Stomach (tissue), 9 donors: ENCODE results near the gene ZCWPW2. TPM values are rescaled to one million over a fixed set of nuclear protein-coding genes. Genes with fewer than 3 reads are reported as not detected.

Experiments used
- DNase-seq, 2 donors: peaks; one replicate each; pipeline versions ENCODE4 v3.0.0 to v3.0.0-alpha.2; 2013 to 2019
- H3K27ac ChIP-seq, 5 donors: fragments of 200-600 bp in 4 of 5; sonication (generic) in 4 of 5; one replicate each; pipeline ENCODE4 v1.5.1; 2013 to 2019; ENCODE audit warnings: mild to moderate bottlenecking in 1 of 5, moderate library complexity in 1 of 5
- H3K27me3 ChIP-seq, 3 donors: fragments of 200-600 bp; sonication (generic); one replicate each; pipeline ENCODE4 v1.5.1; 2017 to 2019; ENCODE audit warnings: mixed run types in 1 of 3
- H3K36me3 ChIP-seq, 4 donors: fragments of 200-600 bp; sonication (generic); 1 replicate in 3 of 4; 2 replicates in 1 of 4; pipeline ENCODE4 v1.5.1; 2016 to 2019
- H3K4me1 ChIP-seq, 4 donors: fragments of 200-600 bp; sonication (generic); one replicate each; pipeline ENCODE4 v1.5.1; 2016 to 2019
- H3K4me3 ChIP-seq, 4 donors: fragments of 200-600 bp; sonication (generic) in 3 of 4; one replicate each; pipeline ENCODE4 v1.5.1; 2016 to 2019; ENCODE audit warnings: mild to moderate bottlenecking in 1 of 4
- H3K9me3 ChIP-seq, 4 donors: fragments of 200-600 bp; sonication (generic); one replicate each; pipeline ENCODE4 v1.5.1; 2016 to 2019
- CTCF ChIP-seq, 7 experiments: fragments of 450-650 bp in 4 of 7; fragments of 200-600 bp in 3 of 7; sonication (generic) in 3 of 7; IDR thresholded peaks; one replicate each; pipeline ENCODE4 v1.5.1; 2016 to 2019; ENCODE audit warnings: antibody characterized with exemption in 7 of 7, control low read depth in 2 of 7, mild to moderate bottlenecking in 1 of 7
- EP300 ChIP-seq: sonication (generic); formaldehyde crosslinking; IDR thresholded peaks from one replicate; pipeline ENCODE4 v1.6.1; 2017; ENCODE audit warnings: antibody characterized with exemption
- POLR2A ChIP-seq, 4 donors: fragments of 450-650 bp; IDR thresholded peaks; one replicate each; pipeline ENCODE4 v1.6.1; 2016; ENCODE audit warnings: antibody characterized with exemption in 4 of 4, control low read depth in 2 of 4, mild to moderate bottlenecking in 1 of 4, moderate library complexity in 1 of 4
- POLR2AphosphoS5 ChIP-seq, 3 donors: sonication (generic); formaldehyde crosslinking; IDR thresholded peaks; one replicate each; pipeline ENCODE4 v1.6.1; 2016; ENCODE audit warnings: antibody characterized with exemption in 3 of 3
- WGBS, 5 donors: extraction: QIAGEN DNeasy Blood & Tissue Kit in 3 of 5; methylation state at CpG; one replicate each; pipeline versions ENCODE4 v1.1.5 to v1.1.7; 2013 to 2018; 5-methylcytosine and 5-hydroxymethylcytosine counted together
- intact Hi-C: fragments of 100-400 bp; cut with DNase I; formaldehyde crosslinking; loops from one replicate; pipeline ENCODE4 v1.15.1; 2023; ENCODE audit warnings: low total_unique reads
- polyA plus RNA-seq, 3 donors: library from polyadenylated mRNA; stranded (reverse); fragments of 200-250 nt; gene quantifications; one replicate each; pipeline ENCODE4 v1.2.3, GENCODE V29; 2013
- total RNA-seq, 5 donors: library from RNA; depleted of rRNA; stranded (reverse); fragments of >200 nt; gene quantifications; one replicate each; pipeline versions ENCODE4 v1.1.0 to v1.2.3, GENCODE V29; 2014 to 2016
- donor health status: healthy with polysubstance abuse.
- donor health status: Bipolar disorder and iron deficiency.
- donor health status: healthy.

ZCWPW2 gene
- total and polyA plus RNA-seq, 8 donors = 0.29 to 9.4 (median 0.88) TPM; not detected in 1

- Histone ChIP-seq H3K4me1 (no peaks in the 10 kb centered on the region), H3K9me3 (peaks cover 0 to 4% (median 0%) of the 10 kb centered on the region in 4 donors), H3K27me3 (no peaks in the 10 kb centered on the region), H3K4me3 (no peak overlapping the region), H3K36me3 (peaks cover 0 to under 1% (median 0%) of the 10 kb centered on the region in 4 donors), H3K27ac (no peak overlapping the region)
- DNase-seq = peak in 1 of 2 donors; percentile 71
- peak in 4 of 7 experiments; percentile 17 to 64 (median 42) for TF ChIP-seq CTCF (IDR thresholded peaks at IDR 0.05)
- no peak for TF ChIP-seq POLR2AphosphoS5 (IDR thresholded peaks at IDR 0.05)
- no peak for TF ChIP-seq POLR2A (IDR thresholded peaks at IDR 0.05)
- intact Hi-C loops = no loop called here
These were observed 127.7 kb downstream of the ZCWPW2 start for GRCh38 chr3:28476194-28476593.

GRCh38 chr3:28476764-28477163 lies 128.2 kb downstream of the ZCWPW2 start:
- DNase-seq = no peak
- Histone ChIP-seq H3K9me3 (peaks cover 0 to 4% (median 0%) of the 10 kb centered on the region in 4 donors), H3K4me3 (no peak overlapping the region), H3K27ac (no peak overlapping the region), H3K4me1 (no peaks in the 10 kb centered on the region), H3K27me3 (no peaks in the 10 kb centered on the region), H3K36me3 (peaks cover 0 to 7% (median 0%) of the 10 kb centered on the region in 4 donors)
- 65 to 75% (median 71%) methylated on average over 5 of the region's 5 CpGs for WGBS, 5 donors
- intact Hi-C loops = no loop called here
- no peak for TF ChIP-seq POLR2AphosphoS5 (IDR thresholded peaks at IDR 0.05)
- no peak for TF ChIP-seq EP300
- TF ChIP-seq POLR2A (IDR thresholded peaks at IDR 0.05) = no peak
- TF ChIP-seq CTCF (IDR thresholded peaks at IDR 0.05) = no peak

GRCh38 chr3:28485164-28485563 lies 136.6 kb downstream of the ZCWPW2 start:
- no peak for DNase-seq
- Histone ChIP-seq H3K27ac (no peak overlapping the region), H3K9me3 (peaks cover 0 to 12% (median 0%) of the 10 kb centered on the region in 4 donors), H3K27me3 (no peaks in the 10 kb centered on the region), H3K36me3 (peaks cover 0 to 27% (median 0%) of the 10 kb centered on the region in 4 donors), H3K4me1 (no peaks in the 10 kb centered on the region), H3K4me3 (no peak overlapping the region)
- TF ChIP-seq CTCF (IDR thresholded peaks at IDR 0.05) = no peak
- no peak for TF ChIP-seq POLR2AphosphoS5 (IDR thresholded peaks at IDR 0.05)
- intact Hi-C loops = no loop called here

- Histone ChIP-seq H3K4me3 (no peak overlapping the region), H3K9me3 (no peaks in the 10 kb centered on the region)
- intact Hi-C loops = no loop called here
These were observed 146.8 kb downstream of the ZCWPW2 start for GRCh38 chr3:28495301-28495700.

More at GRCh38 chr3:28495301-28495700, 146.8 kb downstream of the ZCWPW2 start:
- no peaks in the 10 kb centered on the region for H3K4me1 ChIP-seq
- H3K36me3 ChIP-seq = no peaks in the 10 kb centered on the region
- TF ChIP-seq EP300 (no peak), POLR2AphosphoS5 (IDR thresholded peaks at IDR 0.05) (no peak), POLR2A (IDR thresholded peaks at IDR 0.05) (no peak), CTCF (IDR thresholded peaks at IDR 0.05) (no peak)
- H3K27me3 ChIP-seq = no peaks in the 10 kb centered on the region
- DNase-seq = no peak
- no peak overlapping the region for H3K27ac ChIP-seq
